Astrocyte of the cerebellum (primary cell): ENCODE results near the gene CLDN4.

Experiments
- DNase-seq: peaks from one replicate; pipeline ENCODE4 v3.0.0-alpha.2; 2011; ENCODE audit warnings: low read depth
- H3K4me3 ChIP-seq: 2 replicates; pipeline ENCODE4 v1.5.1; 2011; ENCODE audit warnings: mild to moderate bottlenecking, low read depth, low read length, moderate library complexity
- CTCF ChIP-seq: IDR thresholded peaks from 2 replicates; pipeline ENCODE4 v1.5.1; 2012; ENCODE audit warnings: low read length, low read depth, moderate library complexity, mild to moderate bottlenecking; ENCODE audit errors: missing control alignments
- in situ Hi-C: cut with HindIII; loops from 2 replicates; pipeline ENCODE4 v1.10.0; 2017; ENCODE audit warnings: low sequenced_read_pairs

CLDN4 gene

GRCh38 chr7:73872056-73872908 is 41.5 kb downstream of the CLDN4 start:
- H3K4me3 ChIP-seq = no peak overlapping the region
- no peak for TF ChIP-seq CTCF
- DNase-seq = no peak
- in situ Hi-C loops = loop anchor here (25.0 kb wide), 1 partner anchor 515 kb away; no protein-coding TSS in a partner anchor

- DNase-seq = no peak
- H3K4me3 ChIP-seq = no peak overlapping the region
- in situ Hi-C loops = no loop called here
- TF ChIP-seq CTCF = no peak
Observed at GRCh38 chr7:73876361-73876760, 45.6 kb downstream of the CLDN4 start.

GRCh38 chr7:73876973-73877372 is 46.2 kb downstream of the CLDN4 start:
- H3K4me3 ChIP-seq = no peak overlapping the region
- in situ Hi-C loops = no loop called here
- no peak for DNase-seq
- TF ChIP-seq CTCF = no peak

GRCh38 chr7:73879977-73880681 is 49.3 kb downstream of the CLDN4 start:
- H3K4me3 ChIP-seq = no peak overlapping the region

GRCh38 chr7:73880755-73881328 is 50.0 kb downstream of the CLDN4 start:
- TF ChIP-seq CTCF = no peak
- no peak for DNase-seq
- in situ Hi-C loops = no loop called here
- H3K4me3 ChIP-seq = no peak overlapping the region

More at GRCh38 chr7:73879977-73880681, 49.3 kb downstream of the CLDN4 start:
- TF ChIP-seq CTCF = no peak
- no peak for DNase-seq
- in situ Hi-C loops = no loop called here

- no peak for DNase-seq
- no peak overlapping the region for H3K4me3 ChIP-seq
- TF ChIP-seq CTCF = no peak
- in situ Hi-C loops = no loop called here
Observed at GRCh38 chr7:73881352-73882046, 50.7 kb downstream of the CLDN4 start.
